Non-pigmented ciliary epithelial cell (primary cell): Measurements from ENCODE around the gene TH.
"Not testable (repeated sequence)": the region's sequence is repeated elsewhere in the genome, so short reads cannot be mapped to it uniquely, and the experiment has no call there.

Source experiments
- DNase-seq: peaks from one replicate; pipeline ENCODE4 v3.0.0-alpha.2; 2010; ENCODE audit warnings: low read depth

The TH gene

DNA sequence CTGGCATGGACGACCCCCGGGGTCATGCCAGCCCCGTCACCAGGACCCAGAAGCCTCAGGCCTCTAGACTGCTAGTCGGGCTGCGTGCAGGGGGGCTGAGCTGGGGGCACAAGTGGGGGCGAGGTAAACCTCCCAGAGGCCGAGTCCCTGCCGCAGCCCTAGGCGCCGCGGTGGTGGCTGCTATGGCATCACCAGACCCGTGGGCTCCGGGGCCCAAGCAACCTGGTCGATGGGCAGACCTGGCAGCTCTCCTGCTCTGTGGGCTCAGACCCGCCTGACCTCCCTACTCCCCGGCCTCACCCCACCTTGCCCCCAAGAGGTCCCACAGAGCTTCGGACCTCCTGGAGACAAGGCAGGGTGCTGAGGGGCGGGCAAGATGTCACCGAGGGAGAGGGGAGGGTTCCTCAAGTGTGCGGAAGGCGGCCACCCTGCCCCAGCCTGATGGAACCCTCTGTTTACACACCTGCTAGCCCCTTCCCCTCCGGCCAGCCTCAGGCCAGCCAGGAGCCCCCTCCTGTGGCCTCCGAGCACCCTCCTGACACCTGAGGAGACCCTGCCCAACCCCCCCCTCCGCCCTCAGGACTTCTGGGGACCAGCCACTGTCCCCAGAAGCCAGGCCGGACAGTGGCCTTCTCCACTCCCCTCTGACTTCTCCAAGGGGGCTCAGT is 41.8 kb downstream of the TH start:
- no peak for DNase-seq

DNA sequence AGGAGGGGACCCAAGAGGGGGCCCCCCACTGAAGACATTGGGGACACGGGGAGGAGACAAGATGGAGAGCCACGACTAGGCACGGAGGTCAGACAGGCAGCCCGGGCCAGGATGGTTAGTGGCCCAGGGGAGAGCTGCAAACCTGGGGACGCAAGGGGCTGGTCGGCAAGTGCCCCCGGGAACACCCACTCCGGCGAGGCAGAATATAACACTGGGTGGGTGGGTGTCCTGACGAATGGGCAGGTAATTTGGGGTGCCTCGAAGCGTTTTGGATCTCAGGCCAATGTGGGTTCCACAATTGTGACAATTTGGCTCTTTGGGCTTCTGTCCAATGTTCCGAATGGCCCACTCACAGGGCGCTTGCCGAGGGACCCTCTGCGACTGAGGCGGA is 42.3 kb downstream of the TH start:
- no peak for DNase-seq

DNA sequence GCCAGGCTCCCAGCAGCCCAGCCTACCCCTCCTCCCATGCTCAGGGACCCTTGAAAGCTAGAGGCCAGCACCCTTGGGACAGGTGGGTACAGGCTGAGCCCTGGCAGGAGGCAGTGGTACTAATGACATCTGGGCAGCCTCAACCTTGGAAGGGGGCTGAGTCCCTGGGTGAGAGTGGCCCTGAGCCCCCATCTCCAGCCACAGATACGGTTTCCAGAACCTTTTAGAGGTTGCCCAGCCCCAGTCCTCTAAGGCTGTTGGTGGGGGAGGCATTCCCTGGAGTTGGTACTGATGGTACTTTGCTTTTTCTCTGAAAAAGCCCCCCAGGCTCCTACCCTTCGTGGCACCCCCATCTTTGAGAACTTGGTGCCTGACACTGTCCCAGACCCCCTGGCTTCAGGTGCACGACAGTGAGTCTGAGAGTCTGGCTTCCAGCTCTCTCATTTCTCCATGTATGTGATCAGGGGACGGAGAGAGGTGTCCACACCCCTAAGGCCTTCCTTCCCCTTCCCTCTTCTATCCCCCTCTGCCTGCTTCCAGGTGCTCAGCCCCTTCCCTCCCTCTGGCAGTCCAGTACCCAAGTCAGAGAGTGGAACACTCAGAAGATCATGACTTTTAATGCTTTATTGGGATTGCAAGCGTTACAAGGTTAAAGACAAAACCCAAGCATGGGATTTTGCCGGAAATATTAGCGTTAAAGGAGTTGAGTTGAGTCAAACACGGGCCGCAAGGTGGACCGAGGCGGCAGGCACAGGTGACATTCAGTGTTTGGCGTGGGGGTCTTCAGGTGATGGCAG is 42.9 kb downstream of the TH start:
- no peak for DNase-seq

DNA sequence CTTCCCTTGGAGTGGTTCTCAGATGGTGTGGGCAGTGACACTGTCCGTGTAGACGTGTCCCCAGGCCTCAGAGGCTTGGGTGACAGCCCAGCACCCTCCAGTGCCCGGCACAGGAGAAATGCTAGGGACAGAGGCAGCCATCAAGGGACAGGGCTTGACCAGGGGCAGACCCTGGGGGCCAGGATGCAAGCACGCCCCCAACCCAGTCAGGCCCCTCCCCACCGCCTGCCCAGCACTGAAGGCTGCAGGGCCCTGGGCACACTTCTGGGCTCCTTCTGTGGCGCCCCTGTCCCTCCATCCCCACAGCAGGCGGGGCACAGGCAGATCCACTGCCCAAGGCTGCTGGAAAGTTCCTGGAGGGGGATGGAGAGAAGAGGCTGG is 43.5 kb downstream of the TH start:
- DNase-seq: no peak

DNA sequence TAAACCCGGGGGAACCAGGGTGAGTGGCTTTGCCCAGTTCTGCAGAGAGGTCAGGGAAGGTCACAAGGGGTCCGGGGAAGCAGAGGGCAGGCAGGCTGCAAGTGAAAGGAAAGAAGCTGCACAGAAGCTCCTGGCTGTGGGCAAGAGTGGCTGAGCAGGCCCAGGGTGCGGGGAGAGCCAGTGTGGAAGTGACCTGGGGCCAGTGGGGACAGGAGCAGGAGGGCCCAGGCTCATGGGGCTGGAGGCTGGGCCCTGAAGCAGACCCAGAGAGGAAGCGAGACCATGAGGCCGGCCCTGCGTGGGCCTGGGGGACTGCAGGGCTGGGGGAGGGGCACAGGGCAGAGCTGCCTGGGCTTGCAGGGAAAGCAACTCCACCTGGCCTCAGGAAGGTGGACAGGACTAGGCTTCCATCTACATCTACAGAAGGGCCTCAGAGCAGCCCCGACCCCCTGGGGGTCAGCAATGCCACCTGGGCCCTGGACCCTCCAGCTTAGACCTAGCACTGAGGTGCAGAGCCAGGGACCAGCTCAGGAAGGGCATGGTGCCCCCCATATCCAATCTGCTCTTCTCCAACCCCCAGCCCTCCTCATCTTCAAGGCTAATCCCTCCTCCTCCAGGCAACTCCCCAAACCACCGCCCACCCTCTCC is 44.0 kb downstream of the TH start:
- no peak for DNase-seq

DNA sequence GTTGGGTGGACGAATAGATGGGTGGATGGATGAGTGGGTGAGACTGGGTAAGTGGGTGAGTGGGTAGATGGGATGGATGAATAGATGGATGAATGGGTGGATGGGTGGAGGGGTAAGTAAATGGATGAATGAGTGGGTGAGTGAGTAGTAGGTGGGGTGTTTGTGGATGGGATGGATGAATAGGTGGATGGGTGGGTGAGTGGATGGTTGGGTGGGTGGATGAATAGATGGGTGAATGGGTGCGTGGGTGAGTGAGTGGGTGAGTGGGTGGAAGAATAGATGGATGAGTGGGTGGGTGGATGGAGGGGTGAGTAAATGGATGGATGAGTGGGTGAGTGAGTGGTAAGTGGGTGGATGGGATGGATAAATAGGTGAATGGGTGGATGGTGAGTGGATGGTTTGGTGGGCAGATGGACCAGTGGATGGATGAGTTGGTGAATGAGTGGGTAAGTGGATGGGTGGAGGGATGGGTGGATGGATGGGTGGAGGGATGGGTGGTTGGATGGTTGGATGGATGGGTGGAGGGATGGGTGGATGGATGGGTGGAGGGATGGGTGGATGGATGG is 45.0 kb downstream of the TH start:
- DNase-seq: no peak

DNA sequence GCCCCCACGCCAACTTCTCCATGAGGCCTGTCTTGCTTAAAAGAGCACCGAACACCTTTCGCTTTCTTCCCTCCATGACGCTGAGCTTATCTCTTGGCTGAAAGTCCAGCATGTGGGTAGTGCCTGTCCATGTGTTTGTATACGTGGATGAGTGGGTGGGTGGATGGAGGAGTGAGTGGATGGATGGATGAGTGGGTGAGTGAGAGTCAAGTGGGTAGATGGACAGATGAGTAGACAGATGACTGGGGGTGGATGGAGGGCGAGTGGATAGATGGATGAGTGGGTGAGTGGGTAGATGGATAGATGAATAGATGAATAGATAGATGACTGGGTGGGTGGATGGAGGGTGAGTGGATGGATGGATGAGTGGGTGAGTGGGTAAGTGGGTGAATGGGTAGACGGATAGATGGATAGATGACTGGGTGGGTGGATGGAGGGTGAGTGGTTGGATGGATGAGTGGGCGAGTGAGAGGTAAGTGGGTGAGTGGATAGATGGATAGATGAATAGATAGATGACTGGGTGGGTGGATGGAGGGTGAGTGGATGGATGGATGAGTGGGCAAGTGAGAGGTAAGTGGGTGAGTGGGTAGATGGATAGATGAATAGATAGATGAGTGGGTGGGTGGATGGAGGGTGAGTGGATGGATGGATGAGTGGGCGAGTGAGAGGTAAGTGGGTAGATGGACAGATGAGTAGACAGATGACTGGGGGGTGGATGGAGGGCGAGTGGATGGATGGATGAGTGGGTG is 46.7 kb downstream of the TH start:
- DNase-seq: not testable (repeated sequence)

DNA sequence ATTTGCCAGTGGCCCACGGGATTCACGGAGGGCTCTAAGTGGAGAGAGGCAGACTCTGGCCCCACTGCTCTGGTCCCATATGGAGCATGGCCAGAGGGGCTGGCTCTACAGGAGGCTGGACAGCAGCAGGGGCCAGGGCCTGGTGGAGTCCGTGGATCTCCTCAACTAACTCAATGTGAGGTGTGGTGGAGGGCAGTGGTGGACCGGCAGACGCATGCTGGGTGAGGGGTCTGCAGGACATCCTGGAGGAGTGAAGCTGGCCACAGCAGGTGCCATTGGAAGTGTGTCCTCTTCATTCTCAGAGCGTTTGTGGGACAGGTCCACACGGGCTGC is 48.0 kb downstream of the TH start:
- no peak for DNase-seq

DNA sequence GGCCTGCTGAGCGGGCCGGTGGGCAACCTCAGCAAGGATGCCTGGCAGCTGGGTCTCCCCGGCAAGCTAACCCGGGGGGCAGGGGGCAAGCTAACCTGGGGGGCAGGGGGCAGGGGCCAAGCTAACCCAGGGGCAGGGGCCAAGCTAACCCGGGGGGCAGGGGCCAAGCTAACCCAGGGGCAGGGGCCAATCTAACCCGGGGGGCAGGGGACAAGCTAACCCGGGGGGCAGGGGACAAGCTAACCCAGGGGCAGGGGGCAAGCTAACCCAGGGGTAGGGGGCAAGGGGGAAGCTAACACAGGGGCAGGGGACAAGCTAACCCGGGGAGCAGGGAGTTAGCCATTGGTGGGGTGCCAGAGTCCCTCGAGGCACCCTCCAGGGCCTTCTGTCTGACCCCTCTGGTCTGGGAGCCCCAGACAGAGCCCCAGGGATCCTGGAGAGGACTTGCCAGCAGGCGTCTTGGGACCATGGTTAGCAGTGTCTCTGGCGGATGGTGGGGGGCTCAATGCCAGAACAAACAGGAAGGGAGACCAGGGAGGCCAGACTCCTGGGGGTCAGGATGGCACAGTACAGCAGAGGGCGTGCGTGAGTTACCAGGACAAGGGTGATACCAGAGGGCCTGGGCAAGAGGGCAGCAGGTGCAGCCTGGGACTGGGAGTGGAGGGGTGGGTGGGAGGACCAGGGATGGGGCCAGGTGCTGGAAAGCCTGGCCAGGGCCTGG is 48.5 kb downstream of the TH start:
- DNase-seq: no peak

DNA sequence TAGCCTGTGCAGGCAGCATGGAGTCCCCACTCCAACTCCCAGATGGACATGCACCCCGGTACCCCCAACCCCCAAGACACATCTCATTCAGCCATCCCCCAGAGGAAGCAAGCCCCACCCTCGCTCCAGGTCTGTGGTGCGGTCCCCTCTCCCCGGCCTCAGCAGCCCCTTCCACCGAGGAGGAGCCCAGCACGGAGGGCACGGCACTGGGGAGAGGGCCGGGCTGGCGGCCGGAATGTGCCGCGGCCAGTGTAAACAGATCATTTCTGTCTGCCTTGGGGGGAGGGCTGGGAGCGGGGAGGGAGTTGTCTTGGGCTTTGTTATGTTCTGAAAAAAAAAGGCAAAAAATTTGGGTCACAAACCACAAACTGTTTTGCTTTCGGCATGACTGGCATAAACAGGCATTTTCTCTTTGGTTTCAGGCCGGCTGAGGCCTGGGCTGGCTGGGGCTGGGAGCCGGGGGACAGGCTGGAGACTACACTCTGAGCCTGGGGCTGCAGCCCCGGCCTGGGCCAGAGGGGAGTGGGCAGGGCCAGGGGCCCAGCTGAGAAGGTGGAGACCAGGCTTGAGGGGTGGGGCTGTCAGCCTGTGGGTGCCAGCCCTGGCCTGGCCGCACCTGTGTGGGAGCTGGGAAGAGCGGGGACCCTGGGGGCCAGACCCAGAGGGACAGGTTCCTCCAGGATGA is 49.3 kb downstream of the TH start:
- DNase-seq: no peak

DNA sequence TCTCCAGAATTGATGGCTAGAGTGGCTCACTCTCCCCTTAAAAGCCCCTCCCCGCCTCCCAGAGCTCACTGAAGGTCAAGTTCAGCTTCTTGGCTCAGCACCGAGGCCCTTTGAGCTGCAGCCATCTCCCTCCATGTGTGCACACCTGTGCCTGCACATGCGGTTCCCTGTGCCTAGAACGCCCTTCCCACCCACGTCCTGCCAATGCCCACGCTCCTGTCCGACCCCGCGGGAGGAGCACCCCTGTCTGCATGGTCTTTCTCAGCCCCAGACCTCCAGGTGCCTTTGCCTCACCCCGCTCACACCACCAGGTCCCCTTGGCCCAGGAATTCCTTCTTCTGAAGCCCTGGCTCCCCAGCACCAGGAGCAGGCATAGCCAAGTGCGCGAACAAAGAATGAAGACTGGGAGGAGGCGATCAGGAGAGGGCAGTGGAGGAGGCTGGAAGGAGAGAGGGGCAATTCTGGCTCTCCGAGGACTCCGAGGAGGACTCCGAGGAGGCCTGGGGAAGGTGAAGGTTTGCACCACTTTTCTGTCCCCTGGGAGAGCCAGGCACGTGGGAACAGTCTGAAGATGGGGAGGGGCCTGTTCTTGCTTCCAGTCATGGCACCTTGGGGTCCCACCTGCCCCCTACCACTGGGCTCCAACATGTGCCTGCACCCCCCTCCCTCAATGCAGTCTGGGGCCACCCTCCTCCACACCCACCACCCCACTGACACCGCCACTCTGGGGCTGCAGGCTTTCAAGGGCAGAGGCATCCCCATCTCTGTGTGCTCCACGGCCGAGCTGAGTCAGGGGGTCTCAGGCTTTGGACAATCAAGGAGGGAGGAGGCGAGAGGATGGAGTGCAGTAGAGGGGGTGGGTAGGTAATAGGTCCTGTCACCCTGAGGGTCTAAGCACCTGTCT is 50.1 kb downstream of the TH start:
- DNase-seq: no peak

DNA sequence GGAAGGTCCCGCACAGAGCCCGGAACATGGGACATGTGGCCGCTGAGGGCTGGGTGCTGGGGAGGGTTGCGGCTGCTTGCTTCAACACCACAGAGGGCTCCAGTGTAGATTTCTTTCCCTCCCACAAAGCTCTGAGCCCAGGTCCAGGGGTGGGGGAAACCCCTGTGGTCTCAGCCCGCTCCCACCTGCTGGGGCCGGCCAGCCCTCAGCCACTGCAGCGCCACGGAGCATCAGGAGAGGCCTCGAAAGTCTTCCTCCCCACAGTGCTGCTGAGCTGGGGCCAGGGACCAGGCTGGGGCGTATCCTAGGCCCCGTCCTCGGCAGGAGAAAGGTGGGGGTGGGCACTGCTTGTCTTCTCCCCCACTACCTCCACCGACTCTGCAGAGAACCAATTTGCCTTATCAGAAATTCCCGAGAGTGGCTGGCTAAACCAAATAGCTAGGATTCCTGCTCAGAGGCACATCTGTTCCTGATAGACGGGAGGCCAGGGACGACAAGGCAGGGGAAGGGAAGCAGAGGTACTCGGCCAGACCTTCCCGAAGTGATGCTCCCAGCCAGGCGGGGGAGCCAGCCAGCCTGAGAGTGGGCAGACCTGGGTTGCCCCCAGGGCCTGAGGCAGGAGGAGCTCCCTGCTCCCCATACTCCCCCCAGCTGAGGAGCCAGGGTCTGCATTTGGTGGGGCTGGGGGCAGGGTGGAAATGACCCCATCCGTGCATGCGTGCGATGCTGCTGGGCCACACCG is 51.1 kb downstream of the TH start:
- no peak for DNase-seq

DNA sequence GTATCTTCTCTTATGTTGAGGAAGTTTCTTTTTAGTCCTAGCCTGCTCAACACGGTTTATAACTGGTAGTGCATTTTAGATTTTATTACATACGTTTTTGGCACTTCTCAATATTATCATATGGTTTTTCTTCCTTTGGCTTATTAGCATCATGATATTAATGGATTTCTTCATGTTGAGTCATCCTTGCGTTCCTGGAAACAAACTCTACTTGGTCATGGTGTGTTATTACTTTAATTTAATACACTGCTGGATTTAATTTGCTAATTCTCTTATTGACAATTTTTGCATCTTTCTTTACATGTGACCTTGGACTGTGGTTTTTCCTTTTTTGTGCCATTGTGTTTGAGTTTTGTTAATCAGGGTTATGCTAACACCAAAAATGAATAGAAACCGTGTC is 52.9 kb downstream of the TH start:
- no peak for DNase-seq

DNA sequence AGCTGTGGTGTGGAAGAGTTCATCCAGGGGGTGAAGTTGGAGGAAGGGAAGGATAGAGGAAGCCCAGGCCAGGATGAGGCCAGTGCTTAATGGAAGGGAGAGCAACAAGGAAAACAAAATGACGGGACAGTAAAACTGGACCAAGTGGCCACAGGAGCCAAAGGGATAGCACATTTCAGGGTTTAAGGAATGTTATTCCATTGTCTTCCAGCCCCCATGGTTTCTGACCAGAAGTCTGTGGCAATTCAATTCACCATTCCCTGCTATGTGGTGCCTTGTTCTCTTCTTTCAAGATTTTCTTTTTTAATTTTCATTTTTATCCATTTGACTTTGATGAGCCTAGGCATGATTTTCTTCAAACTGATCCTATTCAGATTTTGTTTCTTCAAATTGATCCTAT is 54.9 kb downstream of the TH start:
- DNase-seq: no peak

DNA sequence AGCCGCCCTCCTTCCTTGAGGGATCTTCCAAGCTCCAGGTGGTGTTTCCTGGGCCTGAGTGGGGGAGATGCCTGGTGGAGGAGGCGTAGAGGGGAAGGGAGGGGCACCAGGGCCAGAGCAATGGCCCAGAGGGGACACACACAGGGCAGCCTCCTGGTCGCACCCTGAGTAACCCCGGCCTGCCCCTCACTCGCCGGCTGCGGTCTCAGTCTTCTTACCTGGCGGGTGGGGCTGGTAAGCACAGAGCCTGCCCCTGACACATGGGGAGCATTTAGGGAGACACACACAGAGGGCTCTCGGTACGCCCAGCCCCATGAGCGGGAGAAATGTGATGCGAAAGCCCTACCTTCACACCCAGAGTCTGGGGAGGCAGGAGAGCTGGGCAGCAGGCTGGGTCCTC is 56.3 kb downstream of the TH start:
- no peak for DNase-seq

DNA sequence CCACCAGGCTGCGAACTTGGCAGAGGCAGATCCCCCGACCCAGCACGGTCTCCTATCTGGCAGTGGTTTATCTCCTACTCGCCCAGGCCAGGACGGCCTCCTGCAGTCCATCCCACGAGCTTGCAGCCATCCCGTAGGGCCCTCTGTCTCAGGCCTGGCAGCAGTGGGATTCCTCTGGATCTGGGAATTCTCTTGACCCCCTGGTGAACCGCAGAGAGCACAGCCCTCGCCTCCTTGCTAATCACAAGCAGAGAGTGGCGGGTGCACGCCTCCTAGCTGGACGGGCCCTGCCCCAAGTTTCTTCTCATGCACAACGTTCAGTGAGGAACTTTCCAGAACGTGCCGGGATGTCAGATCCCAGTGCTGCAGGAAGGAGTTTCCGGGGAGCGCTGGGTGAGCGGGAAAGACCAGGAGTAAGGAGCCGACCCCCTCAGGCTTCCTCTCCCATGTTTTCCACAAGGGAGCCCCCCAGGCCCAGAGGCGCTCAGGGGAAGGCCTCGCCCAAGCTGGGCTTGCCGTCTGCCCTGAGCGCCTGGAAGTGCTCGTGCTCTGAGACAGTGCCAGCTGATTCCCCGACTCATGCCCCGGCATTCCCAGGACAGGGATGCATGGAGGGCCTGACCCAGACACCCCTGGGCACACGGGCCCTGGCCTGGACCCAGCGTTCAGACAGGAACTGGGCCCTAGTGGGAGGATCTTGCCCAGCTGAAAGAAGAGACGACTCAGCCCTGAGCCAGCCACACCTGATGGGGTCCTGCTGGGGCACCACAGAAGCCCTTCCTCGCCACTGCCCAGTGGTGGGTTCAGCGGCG is 57.0 kb downstream of the TH start:
- no peak for DNase-seq
